ENCODE data around the gene TYRP1.

Gene TYRP1

GRCh38 chr9:12739014-12739652 is 45.9 kb downstream of the TYRP1 start:
- no peak for DNase-seq

- no peak for DNase-seq
These were observed 47.7 kb downstream of the TYRP1 start for GRCh38 chr9:12740845-12741244.

GRCh38 chr9:12748016-12748415 is 54.8 kb downstream of the TYRP1 start:
- DNase-seq: no peak

- DNase-seq: no peak
These were observed 55.8 kb downstream of the TYRP1 start for GRCh38 chr9:12748954-12749353.

- no peak for DNase-seq
These were observed 60.7 kb downstream of the TYRP1 start for GRCh38 chr9:12753931-12754330.

GRCh38 chr9:12759761-12760160 is 66.6 kb downstream of the TYRP1 start:
- no peak for DNase-seq
